ENCODE results near the gene ZC3H15.
"Not testable (repeated sequence)": the region's sequence is repeated elsewhere in the genome, so short reads cannot be mapped to it uniquely, and the experiment has no call there.

ZC3H15 gene

DNA sequence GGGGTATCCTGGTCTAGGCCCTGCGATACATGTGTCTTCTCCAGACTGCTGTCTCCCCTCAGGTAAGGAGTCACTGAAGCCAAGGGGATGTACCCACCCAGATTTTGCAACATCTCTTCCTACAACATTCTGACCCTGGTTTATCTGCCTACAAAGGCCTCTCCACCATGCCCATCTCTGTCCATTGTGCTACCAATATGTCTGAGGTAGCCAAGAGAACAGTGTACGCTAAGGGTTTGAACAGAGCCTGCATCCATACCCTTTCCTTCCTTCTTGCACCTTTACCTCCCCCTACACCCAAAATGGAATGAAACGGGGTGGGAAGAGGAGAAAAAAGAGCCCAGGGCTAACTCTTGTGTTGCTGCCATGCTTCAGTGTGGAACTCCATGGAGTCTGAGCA is 11.9 kb downstream of the ZC3H15 start:
- DNase-seq: no peak

GRCh38 chr2:186498834-186499233 is 12.8 kb downstream of the ZC3H15 start:
- no peak for DNase-seq

- no peak for DNase-seq
These were observed 18.0 kb downstream of the ZC3H15 start for GRCh38 chr2:186503827-186504606.

- no peak for DNase-seq
These were observed 22.2 kb downstream of the ZC3H15 start for GRCh38 chr2:186508263-186508662.

GRCh38 chr2:186515376-186515775 is 29.3 kb downstream of the ZC3H15 start:
- no peak for DNase-seq

DNA sequence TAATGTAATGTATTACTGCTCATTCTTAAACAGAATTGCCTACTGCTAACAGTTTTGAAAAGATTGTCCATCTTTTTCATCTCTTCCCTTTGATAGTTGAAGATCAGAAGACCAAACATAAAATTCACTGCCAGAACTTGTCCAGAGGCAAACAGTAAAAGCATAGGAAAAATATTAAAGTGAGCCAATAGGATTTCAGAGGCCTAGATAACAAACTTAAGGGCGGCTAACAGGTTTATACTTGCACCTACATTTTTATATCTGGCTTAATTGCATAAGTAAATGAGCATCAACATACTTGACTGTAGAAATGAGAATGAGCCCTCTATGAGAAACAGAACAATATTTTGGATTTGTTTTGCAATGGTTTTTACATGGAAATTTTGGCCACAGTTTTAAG is 30.3 kb downstream of the ZC3H15 start:
- DNase-seq: no peak

DNA sequence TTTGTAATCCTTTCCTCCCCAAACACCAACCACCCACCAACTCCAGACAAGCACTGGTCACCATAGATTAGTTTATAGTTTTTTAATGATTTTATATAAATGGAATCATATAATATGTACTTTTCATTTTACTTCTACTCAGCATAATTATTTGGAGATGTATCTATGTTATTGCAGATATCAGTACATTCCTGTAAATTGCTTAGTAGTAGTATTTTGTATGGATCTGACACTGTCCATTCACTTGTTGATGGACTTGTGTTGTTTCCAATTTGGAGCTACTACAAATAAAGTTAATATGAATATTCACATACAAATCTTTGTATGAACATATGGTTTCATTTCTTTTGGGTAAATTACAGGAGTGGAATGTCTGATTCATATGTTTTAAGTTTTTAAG is 31.0 kb downstream of the ZC3H15 start:
- DNase-seq: no peak

- no peak for DNase-seq
These were observed 32.2 kb downstream of the ZC3H15 start for GRCh38 chr2:186518291-186518690.

- DNase-seq: no peak
These were observed 32.9 kb downstream of the ZC3H15 start for GRCh38 chr2:186518945-186519344.

DNA sequence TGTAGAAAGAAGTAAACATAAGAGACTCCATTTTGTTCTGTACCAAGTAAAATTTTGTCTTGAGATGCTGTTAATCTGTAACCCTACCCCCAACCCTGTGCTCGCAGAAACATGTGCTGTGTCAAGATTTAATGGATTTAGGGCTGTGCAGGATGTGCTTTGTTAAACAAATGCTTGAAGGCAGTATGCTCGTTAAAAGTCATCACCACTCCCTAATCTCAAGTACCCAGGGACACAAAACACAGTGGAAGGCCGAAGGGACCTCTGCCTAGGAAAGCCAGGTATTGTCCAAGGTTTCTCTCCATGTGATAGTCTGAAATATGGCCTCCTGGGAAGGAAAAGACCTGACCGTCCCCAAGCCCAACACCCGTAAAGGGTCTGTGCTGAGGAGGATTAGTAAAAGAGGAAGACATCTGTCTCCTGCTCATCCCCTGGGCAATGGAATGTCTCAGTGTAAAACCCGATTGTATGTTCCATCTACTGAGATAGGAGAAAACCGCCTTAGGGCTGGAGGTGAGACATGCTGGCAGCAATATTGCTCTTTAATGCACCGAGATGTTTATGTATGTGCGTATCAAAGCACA is 35.6 kb downstream of the ZC3H15 start:
- not testable (repeated sequence) for DNase-seq

DNA sequence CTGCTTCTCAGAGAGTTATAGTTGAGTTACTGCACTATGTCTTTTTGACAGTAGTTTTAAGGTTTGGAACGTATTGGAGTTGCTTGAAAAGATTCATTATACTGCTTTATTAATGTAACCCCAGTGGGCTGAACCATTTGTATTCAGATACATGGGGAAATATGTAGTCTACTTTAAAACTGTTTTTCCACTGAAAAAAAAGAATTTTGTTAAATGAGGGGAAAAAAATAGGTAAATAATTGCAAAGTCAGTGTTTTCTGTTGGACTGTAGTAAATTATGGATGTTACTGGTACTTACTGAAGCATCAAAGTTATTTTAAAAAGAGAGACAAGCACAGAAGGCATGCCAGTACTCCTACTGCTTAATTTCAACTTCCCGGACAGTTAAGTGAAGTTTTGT is 36.4 kb downstream of the ZC3H15 start:
- DNase-seq: no peak

DNA sequence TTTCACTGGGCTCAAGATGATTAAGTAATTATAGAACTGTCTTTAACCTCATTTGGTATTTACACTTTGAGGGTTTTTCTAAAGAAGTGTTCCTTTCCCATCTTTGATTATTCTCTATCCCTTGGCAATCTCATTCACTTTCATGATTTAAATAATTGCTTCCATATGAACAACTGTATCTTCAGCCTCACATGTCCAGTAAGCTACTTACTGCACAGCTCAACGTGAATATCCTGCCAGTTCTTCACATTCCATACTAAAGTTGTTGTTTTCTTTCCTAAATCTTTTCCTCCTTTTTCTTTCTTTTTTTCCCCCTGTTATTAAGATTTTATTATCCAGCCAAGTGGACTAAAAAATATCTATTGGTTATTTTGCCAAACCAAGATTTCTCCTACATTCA is 37.7 kb downstream of the ZC3H15 start:
- no peak for DNase-seq

DNA sequence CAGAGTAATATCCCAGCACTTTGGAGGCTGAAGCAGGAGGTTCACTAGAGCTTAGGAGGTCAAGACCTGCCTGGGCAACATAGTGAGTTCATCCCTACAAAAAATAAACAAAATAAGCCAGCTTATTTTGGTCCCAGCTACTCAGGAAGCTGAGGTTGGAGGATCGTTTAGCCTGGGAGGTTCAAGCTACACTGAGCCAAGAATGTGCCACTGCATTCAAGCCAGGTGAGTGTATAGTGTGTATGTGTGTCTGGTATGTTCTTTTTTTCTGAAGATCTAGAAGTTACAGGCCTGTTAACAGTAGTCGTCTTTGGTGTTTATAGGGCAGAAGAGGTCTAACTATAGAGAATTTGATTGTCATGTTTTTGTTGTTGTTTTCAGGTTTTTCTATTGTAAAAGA is 40.2 kb downstream of the ZC3H15 start:
- DNase-seq: no peak

GRCh38 chr2:186530314-186530713 is 44.3 kb downstream of the ZC3H15 start:
- no peak for DNase-seq

DNA sequence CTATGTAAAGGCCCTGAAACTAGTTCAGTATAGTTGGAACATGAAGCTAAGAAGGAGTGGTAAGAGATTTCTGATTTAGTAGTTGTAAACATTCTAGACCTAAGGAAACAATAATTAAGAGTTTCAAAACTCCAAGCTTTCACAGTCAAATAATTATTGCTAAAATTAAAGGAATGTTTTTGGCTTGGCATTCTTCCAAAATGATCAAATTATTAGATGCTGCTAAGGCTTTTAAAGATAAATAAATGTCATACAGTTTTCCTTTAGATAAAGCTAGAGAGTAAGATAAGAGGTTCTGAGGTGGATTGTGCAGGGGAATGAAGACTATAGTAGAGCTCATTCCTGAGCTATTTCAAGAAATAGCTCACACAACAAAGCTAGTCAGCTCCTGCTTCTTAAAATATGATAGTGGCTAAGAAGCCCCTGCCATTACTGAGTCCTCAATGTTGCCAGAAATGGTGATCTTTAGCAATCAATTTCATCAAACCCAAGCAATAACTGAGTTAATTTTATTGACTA is 45.3 kb downstream of the ZC3H15 start:
- no peak for DNase-seq

- DNase-seq: no peak
These were observed 46.8 kb downstream of the ZC3H15 start for GRCh38 chr2:186532891-186533290.

- DNase-seq: no peak
These were observed 47.7 kb downstream of the ZC3H15 start for GRCh38 chr2:186533717-186534116.

DNA sequence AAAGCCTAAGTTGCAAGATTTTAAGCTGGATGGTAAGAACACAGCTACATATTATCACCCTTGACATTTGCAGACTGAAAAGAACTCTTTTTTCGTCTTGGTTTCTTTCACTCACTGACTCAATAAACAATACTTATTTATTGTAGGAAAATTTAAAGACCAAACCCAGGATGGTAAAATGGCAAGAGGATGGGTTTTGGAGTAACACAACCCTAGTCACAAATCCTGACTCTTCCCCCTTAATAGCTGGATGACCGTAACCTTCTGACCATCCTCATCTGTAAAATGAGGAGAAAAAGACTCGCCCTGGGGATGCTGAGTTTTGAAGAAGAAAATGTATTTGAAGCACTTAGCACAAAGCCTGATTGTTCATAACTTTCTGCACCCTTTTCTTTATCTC is 48.3 kb downstream of the ZC3H15 start:
- no peak for DNase-seq

DNA sequence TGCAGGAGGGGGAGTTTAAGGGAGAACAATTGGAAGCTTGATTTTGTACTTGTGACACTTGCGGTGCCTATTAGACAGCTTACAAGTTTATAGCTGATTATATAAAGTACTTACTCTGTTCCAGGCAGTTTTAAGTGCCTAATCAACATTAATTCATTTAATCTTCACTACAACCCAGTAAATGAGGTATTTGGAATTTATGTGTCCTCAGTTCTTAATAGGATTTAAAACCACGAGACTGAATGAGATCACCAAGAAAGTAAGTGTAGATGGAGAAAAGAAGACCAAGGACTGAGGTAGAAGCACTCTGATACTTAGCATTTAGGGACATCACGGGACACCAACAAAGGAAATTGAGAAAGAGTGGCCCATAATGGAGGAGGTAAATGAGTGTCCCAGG is 49.8 kb downstream of the ZC3H15 start:
- DNase-seq: no peak

GRCh38 chr2:186537019-186537418 is 51.0 kb downstream of the ZC3H15 start:
- DNase-seq: no peak

DNA sequence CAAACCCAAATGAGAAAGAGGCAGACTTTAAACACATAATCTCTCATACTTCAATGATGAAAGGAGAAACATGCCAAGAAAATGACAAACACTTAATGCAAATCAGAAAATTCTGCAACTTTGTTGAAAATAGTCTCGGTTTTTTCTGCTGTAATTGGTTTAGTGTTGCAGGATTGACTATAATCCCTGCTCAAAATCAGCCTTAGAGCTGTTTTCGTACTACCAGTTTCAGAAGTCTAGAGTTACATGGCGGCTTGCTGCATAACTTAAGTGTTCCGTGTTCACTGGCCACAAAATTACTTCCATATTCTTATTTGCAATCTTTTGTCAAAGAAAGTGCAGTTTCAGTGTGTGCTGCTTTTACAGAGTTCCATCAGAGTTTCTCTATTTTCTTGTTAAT is 54.9 kb downstream of the ZC3H15 start:
- DNase-seq: no peak

DNA sequence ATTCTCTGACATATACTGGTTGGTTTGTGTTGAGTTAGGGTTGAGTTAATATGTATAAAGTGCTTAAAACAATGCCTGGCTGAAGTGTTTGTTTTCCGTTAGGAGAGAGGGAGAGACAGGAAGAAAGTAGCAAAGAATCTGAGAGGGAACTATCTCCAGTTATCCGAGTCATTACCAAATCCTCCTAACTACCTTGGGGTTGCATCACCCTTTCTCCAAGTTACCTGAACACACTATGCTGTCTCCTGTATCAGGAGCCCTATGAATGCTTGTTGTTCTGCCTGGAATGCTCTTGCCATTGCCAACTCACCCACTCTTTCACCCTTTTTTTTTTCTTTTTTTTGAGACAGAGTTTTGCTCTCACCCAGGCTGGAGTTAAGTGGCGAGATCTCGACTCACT is 55.9 kb downstream of the ZC3H15 start:
- no peak for DNase-seq

- DNase-seq: no peak
These were observed 57.6 kb downstream of the ZC3H15 start for GRCh38 chr2:186543561-186544131.

DNA sequence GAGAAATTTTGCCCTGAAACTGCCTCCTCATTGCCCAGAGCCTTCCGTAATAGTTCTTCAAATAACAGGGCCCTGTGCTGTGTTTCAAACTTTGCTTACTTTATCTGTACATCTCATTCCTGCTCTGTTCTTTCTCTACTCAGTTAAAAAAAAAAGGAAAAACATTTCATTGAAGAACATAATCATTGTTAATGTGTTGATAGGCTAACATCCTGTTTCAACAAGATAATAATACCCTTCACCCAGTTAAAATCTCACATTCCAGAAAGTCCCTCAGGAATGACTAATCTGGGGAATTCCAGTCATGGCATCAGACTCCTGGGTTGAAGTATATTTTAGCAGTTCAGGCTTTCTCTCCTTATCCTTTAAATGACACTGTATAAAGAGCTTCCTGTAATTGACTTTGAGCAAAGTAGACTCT is 58.2 kb downstream of the ZC3H15 start:
- DNase-seq: no peak

Data from activated effector memory CD4-positive, alpha-beta T cell treated with anti-CD3 and anti-CD28 coated beads, Interleukin-2, amount 50 U/mL, for 16 hours (primary cell).